HUDEP-2 (cell line): Measurements from ENCODE around the gene NBEA.

Experiments
- DNase-seq, 76 experiments: peaks; one replicate each; lab custom pipeline; 2025; ENCODE audit not compliant: unreplicated experiment in 76 of 76; lab: John Stamatoyannopoulos, UW

NBEA gene

DNA sequence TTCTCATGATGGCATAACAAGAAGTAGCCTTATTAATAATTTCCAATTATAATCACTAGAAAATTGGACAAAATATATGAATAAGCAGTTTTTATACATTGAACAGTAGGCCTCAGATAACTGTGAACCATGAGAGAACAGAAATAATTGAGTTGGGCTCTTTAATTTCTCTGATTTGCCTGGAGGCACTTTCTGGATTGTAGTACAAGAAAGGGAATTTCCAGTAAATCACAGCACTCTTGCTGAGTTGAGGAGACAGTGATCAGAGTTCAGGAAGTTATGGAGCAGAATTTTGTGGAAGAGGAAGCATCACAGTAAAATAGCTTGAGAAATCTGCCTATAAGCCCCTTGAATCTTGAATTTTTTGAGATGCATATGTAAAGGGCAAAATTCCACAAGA is 318.2 kb downstream of the NBEA start:
- no peak for DNase-seq

DNA sequence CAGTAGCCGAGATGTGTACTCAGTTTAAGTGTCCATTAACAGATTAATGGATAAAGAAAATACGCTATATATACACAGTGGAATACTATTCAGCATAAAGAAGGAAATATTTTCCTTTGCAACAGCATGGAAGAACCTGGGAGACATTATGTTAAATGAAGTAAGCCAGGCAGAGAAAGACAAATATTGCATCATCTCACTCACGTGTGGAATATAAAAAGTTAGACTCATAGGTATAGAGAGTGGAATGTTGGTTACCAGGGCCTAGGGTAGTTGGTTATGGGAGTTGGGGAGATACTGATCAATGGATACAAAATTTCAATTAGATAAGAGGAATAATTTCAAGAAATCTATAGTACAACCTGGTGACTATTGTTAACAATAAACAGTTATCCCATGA is 324.3 kb downstream of the NBEA start:
- no peak for DNase-seq

DNA sequence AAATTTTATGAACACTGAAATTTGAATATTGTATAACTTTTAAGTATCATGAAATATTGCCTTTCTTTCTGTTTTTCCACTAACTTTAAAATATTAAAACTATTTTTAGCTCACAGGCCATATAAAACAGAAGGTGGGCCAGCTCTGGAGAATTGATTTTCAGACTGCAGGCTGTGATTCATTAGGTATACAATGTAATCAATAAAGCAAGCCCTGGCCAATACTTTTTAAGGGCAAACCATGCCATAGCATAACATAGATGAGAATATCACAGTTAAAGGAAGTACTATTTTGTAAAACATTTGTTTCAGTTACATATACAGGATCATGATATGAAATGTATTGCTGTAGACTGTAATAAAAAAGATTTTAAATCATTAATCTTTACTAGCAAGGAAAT is 336.8 kb downstream of the NBEA start:
- DNase-seq = no peak

DNA sequence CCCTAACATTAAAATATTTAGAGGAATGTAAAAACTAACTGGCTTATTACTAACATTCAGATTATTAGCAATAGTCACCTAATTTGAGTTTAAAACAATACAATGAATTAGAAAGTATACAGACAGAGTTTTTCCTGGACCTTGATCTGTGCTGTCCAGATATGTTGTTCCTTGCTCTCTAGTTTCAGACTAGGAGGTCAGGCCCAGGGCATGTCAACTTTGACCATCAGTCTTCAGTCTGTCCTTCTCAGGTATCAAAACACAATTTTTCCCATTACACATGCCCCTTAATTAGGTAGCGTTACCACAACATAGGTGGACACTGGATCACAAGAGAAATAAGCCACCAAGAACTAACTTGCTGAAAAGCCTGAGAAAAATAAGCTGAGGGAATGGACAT is 337.4 kb downstream of the NBEA start:
- no peak for DNase-seq

DNA sequence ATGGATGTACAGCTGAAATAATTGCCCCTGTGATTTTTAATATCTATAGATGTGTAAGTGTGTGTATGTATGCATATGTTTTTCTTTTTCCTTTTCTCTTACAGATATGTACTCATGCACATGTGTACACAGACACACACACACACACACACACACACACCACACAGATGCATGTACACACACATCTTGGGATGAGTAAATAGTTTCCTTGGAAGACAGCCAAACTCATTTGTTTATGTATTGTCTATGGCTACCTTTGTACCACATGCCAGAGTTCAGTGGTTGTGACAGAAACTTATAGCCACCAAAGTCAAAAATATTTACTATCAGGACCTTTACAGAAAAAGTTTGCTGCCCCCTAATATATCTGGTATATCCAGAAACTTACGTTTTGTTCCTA is 341.8 kb downstream of the NBEA start:
- DNase-seq = no peak

DNA sequence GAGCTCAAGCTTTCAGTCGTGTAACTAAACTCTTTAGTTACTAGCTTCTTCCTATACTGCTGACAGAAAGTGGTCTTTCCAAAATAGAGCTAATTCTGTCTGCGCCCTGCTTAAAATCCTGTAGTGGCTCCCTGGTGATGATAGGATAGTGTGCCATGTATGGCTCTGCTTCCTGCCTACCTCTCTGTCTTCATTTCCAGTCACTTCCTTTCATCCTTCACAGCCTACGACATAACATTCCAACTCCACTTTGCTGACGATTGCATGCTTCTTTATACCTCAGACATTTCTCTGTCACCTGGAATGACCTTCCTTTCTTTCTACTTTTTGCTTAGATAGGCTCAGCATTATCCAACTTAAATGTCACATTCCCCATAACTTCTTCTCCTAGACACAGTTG is 343.6 kb downstream of the NBEA start:
- no peak for DNase-seq

DNA sequence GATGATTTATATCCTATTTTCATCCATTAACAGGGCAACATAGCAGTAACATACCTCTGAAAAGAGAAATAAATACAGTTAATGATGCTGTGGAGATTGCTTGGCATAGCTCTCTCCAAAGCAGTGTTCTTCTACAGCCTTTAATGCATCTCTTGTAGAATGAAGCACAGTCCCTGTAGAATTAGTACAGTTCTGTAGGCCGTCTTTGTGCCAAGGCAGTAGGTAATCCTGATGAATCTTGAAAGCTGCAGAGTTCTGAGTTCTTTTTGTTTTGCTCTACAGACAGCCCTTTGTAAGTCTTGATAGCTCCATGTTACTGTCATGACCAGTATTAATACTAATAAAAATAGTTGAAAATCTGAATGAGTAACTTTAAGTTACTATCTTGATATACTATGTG is 350.3 kb downstream of the NBEA start:
- no peak for DNase-seq

DNA sequence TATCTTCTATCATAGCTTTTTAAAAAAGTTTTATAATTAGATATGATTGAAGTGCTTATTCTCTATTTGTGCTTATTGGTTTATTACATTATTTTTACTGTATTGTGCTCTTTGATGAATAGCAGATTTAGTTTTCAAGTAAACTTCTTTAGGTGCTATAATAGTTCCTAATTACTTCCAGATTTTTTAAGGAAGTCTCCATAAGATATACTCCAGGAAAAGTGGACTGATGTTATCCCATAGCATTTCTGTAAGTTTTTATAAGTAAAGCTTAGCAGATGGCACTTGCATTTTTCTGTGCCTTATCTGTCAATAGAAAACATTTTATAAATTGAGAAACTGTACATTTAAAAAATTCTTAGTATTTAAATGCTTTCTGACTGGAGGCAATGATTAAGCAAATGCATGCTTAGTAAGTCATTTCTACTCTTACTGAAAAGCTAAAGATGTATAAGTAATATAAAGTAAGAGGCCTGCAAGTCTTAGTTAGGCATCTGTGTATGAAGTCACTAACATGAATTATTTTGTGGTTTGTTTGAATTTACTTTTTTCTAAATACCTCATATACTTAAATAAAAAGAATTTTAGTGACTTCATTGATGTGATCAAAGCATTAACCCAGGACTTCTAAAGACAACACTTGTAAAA is 351.6 kb downstream of the NBEA start:
- no peak for DNase-seq

DNA sequence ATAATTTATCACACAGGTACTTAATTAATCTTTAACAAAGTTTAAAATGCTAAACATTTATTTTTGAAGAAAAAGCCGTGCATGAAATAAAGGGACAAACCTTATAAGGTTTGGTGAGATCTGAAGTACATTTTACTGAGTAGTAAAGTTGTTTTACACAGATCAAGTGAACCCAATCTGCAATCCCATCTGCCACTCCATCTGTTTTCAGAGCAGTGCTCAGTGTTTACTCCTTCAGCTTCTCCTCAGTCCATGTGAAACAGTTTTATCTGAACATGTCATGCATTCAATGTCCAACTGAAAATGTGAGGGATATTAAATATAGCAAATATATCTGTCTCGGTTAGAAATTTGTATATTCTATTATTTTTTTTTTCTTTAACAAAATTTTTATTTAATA is 367.6 kb downstream of the NBEA start:
- DNase-seq = no peak

DNA sequence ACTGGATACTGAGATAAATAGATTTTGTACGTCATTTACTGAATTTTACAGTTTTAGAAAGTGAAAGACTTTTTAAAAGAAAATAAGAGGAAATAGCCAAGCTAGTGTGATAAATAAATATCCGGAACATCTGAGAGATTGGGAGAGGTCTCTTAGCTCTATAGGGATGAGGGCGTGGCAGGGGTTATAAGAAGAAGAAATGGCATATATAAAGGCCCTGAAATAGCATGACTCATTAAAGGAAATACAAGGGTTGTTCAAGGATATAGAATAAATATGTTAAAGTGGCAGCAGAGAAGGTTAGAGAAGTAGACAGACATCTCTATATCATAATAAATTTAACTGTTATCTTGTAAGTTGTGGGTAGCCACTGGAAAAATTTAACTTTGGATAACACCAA is 390.1 kb downstream of the NBEA start:
- DNase-seq = no peak

DNA sequence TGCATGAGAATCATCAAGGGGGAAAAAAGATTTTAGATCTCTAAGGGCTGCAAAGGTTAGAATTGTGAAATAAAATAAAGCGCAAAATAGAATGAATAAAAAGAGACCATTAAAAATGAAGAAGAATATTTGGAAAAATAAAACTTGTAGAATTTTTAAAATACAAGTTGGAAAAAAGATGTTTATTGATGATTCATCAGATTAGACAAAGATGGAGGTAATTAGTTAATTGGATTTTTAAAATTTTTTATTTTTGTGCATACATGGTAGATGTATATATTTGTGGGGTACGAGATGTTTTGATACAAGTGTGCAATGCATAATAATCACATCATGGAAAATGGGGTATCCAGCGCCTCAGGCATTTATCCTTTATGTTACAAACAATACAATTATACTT is 391.1 kb downstream of the NBEA start:
- DNase-seq = no peak

DNA sequence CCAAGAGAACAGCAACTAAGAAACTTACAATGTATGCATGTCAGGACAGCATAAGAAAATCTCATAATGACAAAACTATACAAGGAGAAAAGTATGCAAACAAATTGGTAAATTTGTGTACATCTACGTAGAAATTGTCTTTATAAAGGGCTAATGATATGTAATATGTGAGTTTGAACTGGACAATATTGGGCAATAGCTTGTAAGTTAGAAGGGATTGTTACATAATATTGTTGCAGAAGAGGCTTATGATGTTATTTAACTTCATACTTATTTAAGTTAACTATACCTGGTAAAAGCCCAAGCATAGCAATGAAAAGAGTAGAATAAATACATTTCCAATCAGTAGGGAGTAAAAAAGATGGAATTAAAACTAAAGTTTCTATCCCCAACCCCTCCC is 400.4 kb downstream of the NBEA start:
- DNase-seq = no peak

DNA sequence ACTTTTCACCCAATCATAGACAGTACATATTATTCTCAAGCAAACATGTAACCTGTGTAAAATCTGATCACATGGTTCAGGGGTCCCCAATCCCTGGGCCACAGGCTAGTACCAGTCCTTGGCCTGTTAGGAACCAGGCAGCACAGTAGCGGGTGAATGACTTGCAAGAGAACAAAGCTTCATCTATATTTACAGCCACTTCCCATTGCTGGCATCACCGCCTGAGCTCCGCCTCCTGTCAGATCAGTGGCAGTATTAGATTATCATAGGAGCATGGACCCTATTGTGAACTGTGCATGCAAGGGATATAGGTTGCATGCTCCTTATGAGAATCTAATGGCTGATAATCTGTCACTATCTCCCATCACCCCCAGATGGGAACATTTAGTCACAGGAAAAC is 401.3 kb downstream of the NBEA start:
- no peak for DNase-seq

DNA sequence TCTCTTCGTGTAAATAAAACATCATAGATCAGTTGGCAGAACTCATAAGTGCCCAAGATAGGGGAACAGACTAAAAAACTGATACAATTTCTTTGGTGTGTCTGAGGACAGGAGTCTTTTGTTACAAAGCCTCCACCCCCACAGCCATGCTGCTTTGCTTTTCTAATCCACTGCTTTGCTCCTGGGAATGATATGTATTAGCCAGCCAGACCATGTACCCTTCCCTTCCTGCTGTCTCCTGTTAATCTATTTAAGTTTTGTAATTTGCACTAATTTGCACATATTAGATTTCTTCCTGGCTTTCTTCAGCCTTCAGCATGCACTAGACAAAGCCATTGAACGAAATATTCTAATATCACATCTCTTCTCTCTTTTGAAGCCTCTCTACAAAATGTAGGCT is 403.9 kb downstream of the NBEA start:
- no peak for DNase-seq

DNA sequence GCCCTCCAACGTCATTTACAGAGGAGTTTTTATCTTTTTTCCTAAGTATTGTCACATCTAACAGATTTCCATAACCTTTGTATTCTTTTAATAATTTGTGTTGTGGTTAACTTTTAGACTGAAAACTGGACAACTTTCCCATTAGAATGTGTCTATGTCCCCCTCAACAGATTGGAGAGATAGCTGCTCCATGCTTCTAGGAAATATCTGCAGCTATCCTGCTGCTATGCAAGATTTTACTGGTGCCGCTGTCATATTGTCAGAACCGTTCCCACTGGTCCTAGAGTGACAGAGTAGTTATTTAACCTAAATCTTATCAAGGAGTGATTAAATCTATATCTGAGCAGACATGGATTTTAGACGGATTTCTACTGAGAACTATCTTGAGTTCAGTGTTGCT is 404.4 kb downstream of the NBEA start:
- DNase-seq = no peak

DNA sequence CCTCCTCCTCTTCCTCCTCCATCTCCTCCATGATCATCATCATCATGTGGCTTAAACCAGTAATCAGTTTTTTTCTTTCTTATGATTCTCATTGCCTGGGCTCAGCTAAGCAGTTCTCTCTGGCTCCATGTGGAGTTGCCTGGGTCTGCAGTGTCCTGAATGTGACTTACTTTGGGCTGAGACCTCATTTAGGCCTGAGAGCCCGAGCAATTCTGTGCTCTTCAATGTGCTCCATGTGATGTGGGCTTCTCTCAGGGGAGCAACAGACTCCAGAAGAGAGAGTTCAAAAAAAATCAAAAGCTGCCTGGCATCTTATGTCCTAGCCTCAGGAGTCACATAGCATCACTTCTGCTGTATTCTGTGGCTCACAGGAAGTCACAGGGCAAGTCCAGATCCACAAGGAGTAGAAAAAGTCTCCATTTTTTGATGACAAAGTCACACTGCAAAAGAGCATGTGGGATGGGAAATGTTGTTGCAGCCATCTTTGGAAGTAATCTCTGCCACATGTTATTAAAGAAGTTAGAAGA is 405.7 kb downstream of the NBEA start:
- DNase-seq = no peak

DNA sequence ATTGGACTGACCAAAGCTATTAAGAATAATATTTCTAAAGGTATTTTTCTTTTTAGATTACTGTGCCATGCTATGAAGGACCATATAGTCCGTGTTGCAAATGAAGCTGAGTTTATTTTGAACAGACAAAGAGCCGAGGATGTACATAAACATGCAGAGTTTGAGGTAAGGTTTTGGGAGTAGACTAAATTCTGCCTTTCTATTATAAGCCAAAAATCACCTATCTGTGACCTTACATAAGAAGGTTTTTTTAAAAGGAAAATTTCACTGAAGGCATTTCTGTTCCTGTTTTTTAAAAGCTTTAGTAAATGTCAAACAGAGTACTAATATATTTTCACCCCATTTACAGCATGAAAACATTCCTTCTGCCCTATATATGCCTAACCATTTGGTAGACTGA is 407.0 kb downstream of the NBEA start:
- no peak for DNase-seq

DNA sequence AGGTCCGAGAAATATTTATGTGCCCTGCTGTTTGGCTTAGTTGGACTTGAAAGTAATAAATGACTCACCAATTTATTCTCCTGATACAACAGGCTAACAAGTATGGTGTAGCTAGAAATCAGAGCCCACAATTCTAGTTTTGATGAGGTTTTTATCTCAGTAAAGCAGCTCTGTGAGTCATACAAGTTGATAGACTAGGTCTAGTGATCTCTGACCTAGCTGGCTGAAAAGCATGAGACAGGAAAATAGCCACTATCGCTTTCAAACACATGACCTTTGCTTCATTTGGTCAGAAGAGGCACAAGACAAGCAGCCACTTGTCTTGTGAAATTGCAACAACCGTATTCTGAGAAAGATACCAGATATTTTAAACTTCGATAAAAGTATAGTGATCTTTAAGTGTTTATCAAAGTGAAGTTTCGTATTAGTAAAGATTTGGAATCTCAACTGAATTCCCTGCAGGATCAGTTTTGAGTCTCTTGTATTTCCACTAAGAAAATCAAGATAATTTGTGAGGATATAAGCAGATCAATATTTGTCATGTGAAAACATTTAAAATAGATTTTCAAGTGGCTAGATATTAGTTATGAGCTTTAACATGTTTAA is 407.7 kb downstream of the NBEA start:
- DNase-seq = peak in 29 of 76 experiments; percentile 0 to 79 (median 31)

DNA sequence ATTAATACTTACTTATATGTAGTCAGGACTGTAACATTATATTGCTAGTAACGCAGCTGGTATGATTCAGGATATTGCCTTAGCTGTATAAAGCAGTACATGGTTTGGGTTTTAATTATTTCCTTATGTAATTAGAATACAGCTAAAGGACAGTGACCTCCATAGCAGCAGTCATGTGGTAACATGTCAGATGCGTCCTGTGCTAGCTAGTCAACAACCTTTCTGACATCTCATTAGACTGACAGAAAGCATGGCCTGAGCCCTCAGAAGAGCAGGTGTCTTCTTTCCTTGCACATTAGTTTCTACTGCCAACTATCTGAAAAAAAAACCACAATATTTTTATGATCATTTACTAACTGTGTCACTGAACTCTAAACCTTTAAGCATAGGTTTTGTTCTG is 412.2 kb downstream of the NBEA start:
- DNase-seq = no peak

DNA sequence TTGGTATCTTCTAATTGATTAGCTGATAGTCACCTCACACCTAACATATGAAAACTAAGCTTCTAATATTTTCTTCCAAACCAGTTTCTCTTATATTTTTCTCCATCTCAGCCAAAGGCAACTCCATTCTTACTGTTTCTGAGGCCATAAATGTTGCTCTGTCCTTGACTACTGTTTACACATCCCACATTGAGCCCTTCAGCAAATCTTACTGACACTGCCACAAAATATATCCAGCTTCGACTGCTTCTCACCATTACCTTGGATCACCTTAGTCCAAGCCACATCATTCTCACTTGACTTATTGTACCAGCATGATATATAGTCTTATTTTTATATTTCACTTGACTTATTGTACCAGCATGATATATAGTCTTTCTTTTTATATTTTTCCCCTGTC is 412.8 kb downstream of the NBEA start:
- no peak for DNase-seq

DNA sequence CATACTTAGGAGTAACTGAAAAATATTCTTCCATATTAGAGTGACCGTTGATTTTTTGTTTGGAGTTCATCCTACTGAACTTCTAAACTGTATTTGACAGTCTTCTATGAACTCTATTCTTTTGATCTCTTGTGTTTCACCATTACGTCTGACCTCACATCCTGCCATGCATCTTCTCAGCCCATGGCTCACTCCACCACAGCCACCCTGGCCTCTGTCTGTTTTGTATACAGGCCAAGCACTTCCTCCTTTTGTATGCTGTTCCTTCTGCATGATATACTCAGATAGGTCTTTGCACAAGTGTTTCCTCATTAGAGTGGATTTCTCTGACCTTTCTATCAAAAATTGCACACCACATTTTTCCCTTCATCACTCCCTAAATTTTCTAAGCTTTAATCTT is 414.5 kb downstream of the NBEA start:
- no peak for DNase-seq

DNA sequence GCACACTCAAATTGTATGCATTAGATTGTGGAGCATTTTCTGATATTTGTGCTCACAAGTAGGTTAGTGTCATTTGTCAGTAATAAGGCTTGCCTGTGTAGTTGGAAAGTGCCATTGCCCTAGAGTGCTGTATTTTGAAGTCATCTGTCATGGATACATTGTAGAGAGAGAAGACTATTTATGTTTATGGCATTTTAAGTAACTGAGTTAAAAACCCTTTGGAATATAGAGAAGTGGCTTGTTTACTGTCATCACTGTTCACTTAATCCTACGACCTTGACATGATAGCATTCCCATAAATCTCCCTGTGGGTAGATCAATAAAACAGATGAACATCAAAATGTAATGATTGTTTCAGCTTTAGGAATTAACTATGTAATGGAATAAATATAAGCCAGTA is 423.8 kb downstream of the NBEA start:
- no peak for DNase-seq

DNA sequence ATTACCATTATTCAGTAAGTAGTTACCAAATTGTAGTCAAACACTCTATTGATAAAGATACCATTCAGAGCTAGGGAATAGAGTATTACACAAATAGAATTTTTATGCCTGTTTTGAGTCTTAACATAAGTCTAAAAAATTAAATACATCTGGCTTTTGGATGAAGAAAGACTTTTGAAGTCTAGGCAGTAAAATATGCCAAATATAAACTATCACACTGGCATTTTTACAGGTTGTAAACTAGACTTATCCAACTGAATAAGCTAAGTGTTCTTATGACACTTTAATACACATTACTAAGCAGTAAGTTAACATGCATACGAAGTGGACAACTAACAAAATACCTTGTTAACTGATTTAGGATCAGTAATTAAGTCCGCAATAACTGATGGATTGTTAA is 425.5 kb downstream of the NBEA start:
- no peak for DNase-seq
